HEK293 (cell line): Measurements from ENCODE around the gene FBXL13.

ENCODE experiments used
- CTCF ChIA-PET: fragments of 350-600 bp; formaldehyde crosslinking; extraction: SDS; loops from one replicate; lab custom pipeline; 2021; ENCODE audit warnings: antibody characterized with exemption; lab: Yijun Ruan, JAX
- POLR2A ChIA-PET: fragments of 300-600 bp; formaldehyde crosslinking; extraction: SDS; loops from one replicate; lab custom pipeline; 2020; ENCODE audit warnings: antibody characterized with exemption, inconsistent platforms; lab: Yijun Ruan, JAX
- H3K27ac ChIP-seq: fragments of 200-500 bp; sonication (Bioruptor generic); 2 replicates; pipeline ENCODE4 v1.5.1; 2014; ENCODE audit warnings: low read depth, low read length, control low read depth, inconsistent platforms; ENCODE audit errors: extremely low read depth
- H3K36me3 ChIP-seq, 2 experiments: fragments of 200-500 bp in 1 of 2; sonication (Bioruptor generic) in 1 of 2; 1 replicate in 1 of 2; 2 replicates in 1 of 2; pipeline ENCODE4 v1.5.1; 2014 to 2017; ENCODE audit warnings: inconsistent platforms in 2 of 2, low read length in 2 of 2; ENCODE audit not compliant: control insufficient read depth in 2 of 2, insufficient read depth in 1 of 2
- H3K4me1 ChIP-seq: fragments of 200-500 bp; sonication (Bioruptor generic); 2 replicates; pipeline ENCODE4 v1.5.1; 2014; ENCODE audit warnings: mild to moderate bottlenecking, low read length, inconsistent platforms; ENCODE audit not compliant: control insufficient read depth, insufficient read depth
- H3K4me3 ChIP-seq: 2 replicates; pipeline ENCODE4 v1.5.1; 2011; ENCODE audit warnings: low read depth, mild to moderate bottlenecking, control low read depth, low read length, moderate library complexity
- H3K9me3 ChIP-seq: fragments of 200-500 bp; sonication (Bioruptor generic); 2 replicates; pipeline ENCODE4 v1.5.1; 2014; ENCODE audit warnings: low read depth, low read length, inconsistent platforms; ENCODE audit not compliant: control insufficient read depth, insufficient read depth
- AEBP2 ChIP-seq: fragments of 450-650 bp; formaldehyde crosslinking; IDR thresholded peaks from 2 replicates; pipeline ENCODE4 v1.5.1; 2016; ENCODE audit warnings: missing biosample characterization, missing genetic modification characterization, borderline replicate concordance
- HOXA7 ChIP-seq: sonication (generic); formaldehyde crosslinking; IDR thresholded peaks from 2 replicates; pipeline ENCODE4 v1.8.1; 2022; ENCODE audit warnings: missing genetic modification reagents, borderline replicate concordance
- KLF10 ChIP-seq: fragments of 450-650 bp; IDR thresholded peaks from 2 replicates; pipeline ENCODE4 v1.5.1; 2018; ENCODE audit warnings: missing biosample characterization, mild to moderate bottlenecking, missing genetic modification characterization
- KLF9 ChIP-seq: fragments of 450-650 bp; formaldehyde crosslinking; IDR thresholded peaks from 2 replicates; pipeline ENCODE4 v1.5.1; 2016; ENCODE audit warnings: missing biosample characterization, missing genetic modification characterization, low read depth
- PRDM1 ChIP-seq: fragments of 450-650 bp; formaldehyde crosslinking; IDR thresholded peaks from 2 replicates; pipeline ENCODE4; 2016; ENCODE audit warnings: missing biosample characterization, missing genetic modification characterization
- SCRT2 ChIP-seq: fragments of 450-650 bp; formaldehyde crosslinking; IDR thresholded peaks from 2 replicates; pipeline ENCODE4 v1.5.1; 2016; ENCODE audit warnings: missing biosample characterization, missing genetic modification characterization
- TCF7L2 ChIP-seq: IDR thresholded peaks from 2 replicates; pipeline ENCODE4 v1.6.1; 2011; ENCODE audit warnings: low read depth, mild to moderate bottlenecking, inconsistent platforms, low read length, moderate library complexity, borderline replicate concordance
- TRIM28 ChIP-seq: IDR thresholded peaks from 2 replicates; pipeline ENCODE4 v1.6.1; 2011; ENCODE audit warnings: low read length, control low read depth, borderline replicate concordance
- WT1 ChIP-seq: fragments of 450-650 bp; formaldehyde crosslinking; IDR thresholded peaks from 2 replicates; pipeline ENCODE4 v1.5.1; 2016; ENCODE audit warnings: missing biosample characterization, missing genetic modification characterization
- ZBTB21 ChIP-seq: fragments of 450-650 bp; formaldehyde crosslinking; IDR thresholded peaks from 2 replicates; pipeline ENCODE4 v1.5.1; 2017; ENCODE audit warnings: missing biosample characterization, missing genetic modification characterization
- ZBTB26 ChIP-seq: fragments of 450-650 bp; formaldehyde crosslinking; optimal IDR thresholded peaks from 2 replicates; pipeline ENCODE3; 2016; ENCODE audit warnings: missing biosample characterization, mild to moderate bottlenecking, missing genetic modification characterization
- ZFP41 ChIP-seq: fragments of 450-650 bp; formaldehyde crosslinking; IDR thresholded peaks from 2 replicates; pipeline ENCODE4 v1.5.1; 2016; ENCODE audit warnings: missing biosample characterization, missing genetic modification characterization, borderline replicate concordance
- ZIC2 ChIP-seq: fragments of 450-650 bp; formaldehyde crosslinking; IDR thresholded peaks from 2 replicates; pipeline ENCODE4 v1.5.1; 2016; ENCODE audit warnings: missing biosample characterization, missing genetic modification characterization
- ZNF16 ChIP-seq: fragments of 450-650 bp; formaldehyde crosslinking; IDR thresholded peaks from 2 replicates; pipeline ENCODE4 v1.5.1; 2016; ENCODE audit warnings: low read depth, missing biosample characterization, missing genetic modification characterization
- ZNF202 ChIP-seq: fragments of 450-650 bp; formaldehyde crosslinking; IDR thresholded peaks from 2 replicates; pipeline ENCODE4 v1.5.1; 2016; ENCODE audit warnings: missing biosample characterization, missing genetic modification characterization, borderline replicate concordance
- ZNF223 ChIP-seq: fragments of 450-650 bp; formaldehyde crosslinking; IDR thresholded peaks from 2 replicates; pipeline ENCODE4 v1.5.1; 2016; ENCODE audit warnings: missing biosample characterization, missing genetic modification characterization
- ZNF239 ChIP-seq: fragments of 450-650 bp; formaldehyde crosslinking; IDR thresholded peaks from 2 replicates; pipeline ENCODE4 v1.5.1; 2016; ENCODE audit warnings: missing biosample characterization, missing genetic modification characterization
- ZNF302 ChIP-seq: fragments of 450-650 bp; formaldehyde crosslinking; IDR thresholded peaks from 2 replicates; pipeline ENCODE4 v1.5.1; 2016; ENCODE audit warnings: missing biosample characterization, missing genetic modification characterization, low read depth
- ZNF324 ChIP-seq: fragments of 450-650 bp; formaldehyde crosslinking; IDR thresholded peaks from 2 replicates; pipeline ENCODE4 v1.5.1; 2016; ENCODE audit warnings: missing biosample characterization, missing genetic modification characterization
- ZNF48 ChIP-seq: fragments of 450-650 bp; formaldehyde crosslinking; IDR thresholded peaks from 2 replicates; pipeline ENCODE4 v1.5.1; 2016; ENCODE audit warnings: missing biosample characterization, missing genetic modification characterization
- ZNF514 ChIP-seq: fragments of 450-650 bp; formaldehyde crosslinking; IDR thresholded peaks from 2 replicates; pipeline ENCODE4 v1.5.1; 2016; ENCODE audit warnings: missing biosample characterization, missing genetic modification characterization
- ZNF561 ChIP-seq: fragments of 450-650 bp; IDR thresholded peaks from 2 replicates; pipeline ENCODE4 v1.5.1; 2018; ENCODE audit warnings: missing biosample characterization, missing genetic modification characterization, borderline replicate concordance
- ZNF596 ChIP-seq: fragments of 450-650 bp; IDR thresholded peaks from 2 replicates; pipeline ENCODE4 v1.5.0; 2018; ENCODE audit warnings: missing biosample characterization, mild to moderate bottlenecking, missing genetic modification characterization, moderate library complexity
- ZNF600 ChIP-seq: fragments of 450-650 bp; formaldehyde crosslinking; IDR thresholded peaks from 2 replicates; pipeline ENCODE4 v1.5.1; 2016; ENCODE audit warnings: missing biosample characterization, missing genetic modification characterization
- ZNF623 ChIP-seq: fragments of 450-650 bp; formaldehyde crosslinking; IDR thresholded peaks from 2 replicates; pipeline ENCODE4 v1.5.1; 2016; ENCODE audit warnings: missing biosample characterization, missing genetic modification characterization
- ZNF830 ChIP-seq: fragments of 450-650 bp; IDR thresholded peaks from 2 replicates; pipeline ENCODE4 v1.5.0; 2018; ENCODE audit warnings: missing biosample characterization, missing genetic modification characterization, low read depth, mild to moderate bottlenecking, moderate library complexity
- ZSCAN4 ChIP-seq: fragments of 450-650 bp; formaldehyde crosslinking; IDR thresholded peaks from 2 replicates; pipeline ENCODE4 v1.5.1; 2017; ENCODE audit warnings: missing biosample characterization, missing genetic modification characterization
- TF ChIP-seq, protein P1 (sequence below): sonication (generic); formaldehyde crosslinking; IDR thresholded peaks from 2 replicates; pipeline ENCODE4 v1.8.1; 2022; ENCODE audit warnings: mild to moderate bottlenecking, moderate library complexity, missing genetic modification reagents

Gene FBXL13

GRCh38 chr7:102833343-102833742, 241.3 kb downstream of the FBXL13 start (continued):
- TF ChIP-seq TRIM28 (no peak), ZBTB21 (tag by site-specific recombination) (no peak), ZNF623 (tag by site-specific recombination) (no peak), HOXA7 (no peak), ZBTB26 (tag by site-specific recombination) (no peak), ZNF561 (tag by site-specific recombination) (no peak), TCF7L2 (no peak), ZNF600 (tag by site-specific recombination) (no peak), ZSCAN4 (no peak), ZFP41 (no peak), SCRT2 (tag by site-specific recombination) (no peak), ZNF324 (tag by site-specific recombination) (no peak), ZNF48 (tag by site-specific recombination) (no peak)

- Histone ChIP-seq H3K4me1 (0 out of 2 replicates have a peak, but pooled peaks cover 3% of the 10 kb centered on the region), H3K9me3 (no peaks in the 10 kb centered on the region), H3K27ac (no peak overlapping the region), H3K36me3 (peaks cover 0 to 5% of the 10 kb centered on the region in 2 experiments; a peak in 1 of 3 replicates), H3K4me3 (no peak overlapping the region)
- CTCF ChIA-PET, result interaction anchor here (0.6 kb wide), 1 partner anchor 23 kb away, joined by 3 read pairs; no protein-coding TSS in a partner anchor
- TF ChIP-seq ZNF830 (tag by site-specific recombination) (no peak), ZNF239 (tag by site-specific recombination) (no peak), ZNF514 (tag by site-specific recombination) (no peak), ZIC2 (tag by site-specific recombination) (no peak), PRDM1 (tag by site-specific recombination) (no peak), ZNF223 (tag by site-specific recombination) (no peak), ZNF596 (tag by site-specific recombination) (no peak), KLF9 (tag by site-specific recombination) (no peak), ZNF16 (tag by site-specific recombination) (no peak), ZNF202 (tag by site-specific recombination) (no peak), WT1 (no peak), ZNF302 (tag by site-specific recombination) (no peak), AEBP2 (tag by site-specific recombination) (no peak), KLF10 (tag by site-specific recombination) (no peak)
- TF ChIP-seq, protein P1, sequence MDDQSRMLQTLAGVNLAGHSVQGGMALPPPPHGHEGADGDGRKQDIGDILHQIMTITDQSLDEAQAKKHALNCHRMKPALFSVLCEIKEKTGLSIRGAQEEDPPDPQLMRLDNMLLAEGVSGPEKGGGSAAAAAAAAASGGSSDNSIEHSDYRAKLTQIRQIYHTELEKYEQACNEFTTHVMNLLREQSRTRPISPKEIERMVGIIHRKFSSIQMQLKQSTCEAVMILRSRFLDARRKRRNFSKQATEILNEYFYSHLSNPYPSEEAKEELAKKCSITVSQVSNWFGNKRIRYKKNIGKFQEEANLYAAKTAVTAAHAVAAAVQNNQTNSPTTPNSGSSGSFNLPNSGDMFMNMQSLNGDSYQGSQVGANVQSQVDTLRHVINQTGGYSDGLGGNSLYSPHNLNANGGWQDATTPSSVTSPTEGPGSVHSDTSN (CRISPR knock-in tag), result no peak
- POLR2A ChIA-PET, result no interaction called here
Measured at GRCh38 chr7:102832674-102833073, 241.9 kb downstream of the FBXL13 start.
